GM18520 (cell line): ENCODE results near the gene CALM3.

Experiments
- ATAC-seq: cut with Tn5 transposase; IDR thresholded peaks from one replicate; pipeline ENCODE4 v1.9.1; 2021; ENCODE audit not compliant: unreplicated experiment

The CALM3 gene

DNA sequence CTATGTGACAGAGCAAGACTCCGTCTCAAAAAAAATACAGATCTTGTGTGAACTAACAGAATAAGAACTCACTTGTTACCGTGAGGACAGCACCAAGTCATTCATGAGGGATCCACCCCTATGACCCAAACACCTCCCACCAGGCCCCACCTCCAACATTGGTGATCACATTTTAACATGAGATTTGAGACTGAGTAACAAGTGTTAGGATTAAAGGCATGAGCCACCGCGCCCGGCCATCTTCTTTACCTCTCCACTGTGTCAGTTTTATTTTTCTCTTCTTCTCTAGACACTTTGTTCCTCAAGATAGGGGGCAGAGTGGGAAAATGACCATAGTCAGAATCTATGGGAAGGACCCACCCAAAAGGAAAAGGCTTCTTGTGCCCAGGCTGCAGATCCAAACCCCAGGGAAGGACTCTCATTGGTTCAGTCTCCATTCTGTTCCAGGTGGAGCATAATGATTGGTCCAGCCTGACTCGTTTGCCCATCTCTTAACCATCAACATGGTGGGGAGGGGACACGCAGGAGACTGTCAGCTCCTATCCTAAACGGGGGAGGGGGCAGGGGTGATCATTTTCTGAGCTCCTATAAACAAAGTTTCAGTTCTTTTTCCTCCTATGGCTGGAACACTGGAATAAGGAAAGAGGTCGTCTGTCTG, 1.3 kb upstream of the CALM3 start:
- ATAC-seq: no peak

DNA sequence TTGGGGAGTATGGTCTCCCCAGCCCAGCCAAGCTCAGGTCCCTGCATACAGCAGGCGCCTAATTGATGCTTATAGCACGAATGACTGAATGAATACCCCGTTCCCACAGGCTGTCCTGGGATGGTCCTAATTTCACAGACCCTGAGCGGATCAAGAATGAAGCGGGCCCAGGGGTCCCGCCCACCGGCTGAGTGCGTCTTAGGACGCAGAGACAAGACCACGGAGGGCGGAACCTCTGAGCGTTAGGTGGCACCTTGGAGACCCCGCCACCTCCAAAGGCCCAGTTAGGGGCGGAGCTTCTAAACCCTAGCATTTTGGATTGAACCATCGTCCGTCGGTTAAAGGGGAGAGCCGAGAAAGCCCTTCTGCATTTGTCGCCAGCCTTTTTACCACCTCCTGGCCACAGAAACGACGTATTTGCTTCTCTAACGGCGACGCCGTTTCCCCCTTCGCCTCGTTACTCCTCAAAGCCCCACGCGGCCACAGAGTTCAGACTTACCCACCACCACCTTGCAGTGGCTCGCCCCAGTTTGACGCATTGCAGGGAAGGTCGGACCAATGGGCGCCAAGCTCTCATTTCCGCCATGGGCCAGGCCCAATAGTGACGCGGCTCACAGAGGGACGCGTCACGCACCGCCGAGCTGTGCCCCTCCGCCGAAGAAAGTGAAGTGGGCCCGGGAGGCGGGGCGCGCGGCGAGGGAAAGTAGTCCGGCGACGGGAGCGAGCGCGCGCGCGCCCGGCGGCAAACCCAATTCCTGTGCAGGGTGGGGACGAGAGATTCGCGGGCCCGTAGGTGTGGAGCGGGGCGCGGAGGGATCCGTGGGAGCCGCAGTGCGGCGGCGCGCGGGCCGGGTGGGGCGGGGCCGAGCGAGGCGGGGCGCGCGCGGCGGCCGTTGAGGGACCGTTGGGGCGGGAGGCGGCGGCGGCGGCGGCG, 479 bp upstream of the CALM3 start:
- ATAC-seq: peak; percentile 72

GRCh38 chr19:46602392-46603194, 1.5 kb downstream of the CALM3 start:
- no peak for ATAC-seq

GRCh38 chr19:46603195-46603637, 2.1 kb downstream of the CALM3 start:
- ATAC-seq: no peak

GRCh38 chr19:46603752-46604231, 2.7 kb downstream of the CALM3 start:
- no peak for ATAC-seq

- no peak for ATAC-seq
These were observed 3.7 kb downstream of the CALM3 start for GRCh38 chr19:46604781-46605355.

- ATAC-seq: no peak
These were observed 4.3 kb downstream of the CALM3 start for GRCh38 chr19:46605356-46605821.

GRCh38 chr19:46606019-46606418, 4.9 kb downstream of the CALM3 start:
- no peak for ATAC-seq

GRCh38 chr19:46606681-46607447, 5.7 kb downstream of the CALM3 start:
- ATAC-seq: no peak

DNA sequence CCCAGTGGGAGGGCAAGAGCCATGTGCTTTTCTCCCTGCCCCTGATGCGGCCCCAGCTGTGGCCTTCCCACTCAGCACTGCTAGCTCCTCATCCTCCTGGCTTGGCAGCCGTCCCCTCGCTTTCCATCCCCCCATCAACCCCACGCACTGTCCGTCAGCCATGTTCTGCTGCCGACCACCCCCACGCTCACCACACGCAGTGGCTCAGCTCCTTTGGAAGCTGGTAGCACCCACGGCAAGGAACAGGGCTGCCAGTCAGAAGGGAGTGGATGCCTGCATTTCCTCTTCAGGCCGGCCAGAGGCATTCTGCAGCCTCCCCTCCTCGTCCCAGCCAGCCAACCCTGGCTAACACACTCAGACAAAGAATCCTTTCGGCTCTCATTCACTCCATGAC, 6.3 kb downstream of the CALM3 start:
- ATAC-seq: no peak

GRCh38 chr19:46608178-46608577, 7.0 kb downstream of the CALM3 start:
- no peak for ATAC-seq

DNA sequence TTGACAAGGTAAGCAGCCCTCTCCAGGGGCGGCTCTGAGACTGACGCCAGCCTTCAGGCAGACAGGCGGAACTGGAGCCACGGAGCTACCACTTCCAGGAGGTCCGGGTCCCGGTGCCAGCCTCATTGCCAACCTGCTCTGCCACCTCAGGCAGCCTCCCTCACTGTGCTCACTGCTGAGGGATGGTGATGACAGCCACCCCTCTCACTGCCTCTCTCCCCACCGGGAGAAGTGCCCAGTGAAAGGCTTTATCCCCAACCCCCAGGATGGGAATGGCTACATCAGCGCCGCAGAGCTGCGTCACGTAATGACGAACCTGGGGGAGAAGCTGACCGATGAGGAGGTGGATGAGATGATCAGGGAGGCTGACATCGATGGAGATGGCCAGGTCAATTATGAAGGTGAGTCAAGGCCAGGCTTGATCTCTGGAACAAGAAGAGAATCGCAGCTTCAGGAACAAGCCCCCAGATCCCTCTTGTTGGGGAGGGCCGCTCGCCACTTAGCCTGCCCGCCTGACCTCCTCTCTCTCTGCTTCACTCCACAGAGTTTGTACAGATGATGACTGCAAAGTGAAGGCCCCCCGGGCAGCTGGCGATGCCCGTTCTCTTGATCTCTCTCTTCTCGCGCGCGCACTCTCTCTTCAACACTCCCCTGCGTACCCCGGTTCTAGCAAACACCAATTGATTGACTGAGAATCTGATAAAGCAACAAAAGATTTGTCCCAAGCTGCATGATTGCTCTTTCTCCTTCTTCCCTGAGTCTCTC, 7.6 kb downstream of the CALM3 start:
- ATAC-seq: no peak

- ATAC-seq: no peak
These were observed 8.6 kb downstream of the CALM3 start for GRCh38 chr19:46609511-46610412.

DNA sequence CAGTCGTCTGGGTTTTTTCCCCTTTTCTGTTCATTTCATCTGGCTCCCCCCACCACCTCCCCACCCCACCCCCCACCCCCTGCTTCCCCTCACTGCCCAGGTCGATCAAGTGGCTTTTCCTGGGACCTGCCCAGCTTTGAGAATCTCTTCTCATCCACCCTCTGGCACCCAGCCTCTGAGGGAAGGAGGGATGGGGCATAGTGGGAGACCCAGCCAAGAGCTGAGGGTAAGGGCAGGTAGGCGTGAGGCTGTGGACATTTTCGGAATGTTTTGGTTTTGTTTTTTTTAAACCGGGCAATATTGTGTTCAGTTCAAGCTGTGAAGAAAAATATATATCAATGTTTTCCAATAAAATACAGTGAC, 9.3 kb downstream of the CALM3 start:
- ATAC-seq: no peak

DNA sequence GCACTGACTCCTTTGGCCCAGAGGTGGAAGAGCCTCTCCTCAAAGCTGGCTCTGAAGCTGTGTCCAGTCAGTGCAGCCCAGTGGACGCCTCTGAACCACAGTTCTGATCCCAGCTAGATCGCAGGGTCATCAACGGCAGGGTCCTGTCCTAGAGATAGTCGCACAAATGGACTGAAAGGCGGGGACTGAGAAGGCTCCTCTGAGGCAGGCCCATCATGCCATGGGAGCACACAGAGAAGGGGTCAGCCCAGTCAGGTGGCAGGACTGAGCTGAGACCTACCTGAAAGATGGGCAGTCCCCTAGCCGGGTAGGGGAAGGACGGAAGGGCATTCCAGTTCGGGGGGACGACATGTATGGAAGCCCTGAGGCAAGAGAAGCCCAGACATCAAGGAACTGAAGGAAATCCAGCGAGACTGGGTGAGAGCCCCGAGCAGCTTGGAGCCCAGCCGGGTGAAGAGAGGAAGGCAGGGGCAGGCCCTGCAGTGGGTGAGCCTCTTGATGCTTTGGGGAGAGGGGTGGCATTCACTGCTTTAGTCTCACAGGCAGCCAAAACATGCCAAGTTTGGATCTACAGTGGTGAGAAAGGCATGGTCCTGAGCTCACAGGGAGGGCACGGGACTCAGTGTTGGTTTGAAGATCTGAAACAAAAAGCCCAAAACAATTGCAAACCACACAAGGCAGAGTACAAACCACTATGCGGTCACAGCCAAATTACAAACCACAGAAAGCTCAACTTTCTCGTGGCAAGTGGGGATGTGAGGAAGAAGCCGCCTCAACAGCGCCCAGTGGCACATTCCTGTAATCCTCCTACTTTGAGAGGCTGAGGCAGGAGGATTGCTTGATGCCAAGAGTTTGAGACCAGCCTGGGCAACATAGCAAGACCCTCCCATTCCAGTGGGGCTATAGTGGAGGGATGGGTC, 10.0 kb downstream of the CALM3 start:
- no peak for ATAC-seq

- ATAC-seq: no peak
These were observed 10.6 kb downstream of the CALM3 start for GRCh38 chr19:46611776-46612175.

- no peak for ATAC-seq
These were observed 12.4 kb downstream of the CALM3 start for GRCh38 chr19:46613525-46613924.
